ENCODE measurements around the gene BBLN.

BBLN gene

GRCh38 chr9:128167209-128167608 lies 7.1 kb downstream of the BBLN start:
- Histone ChIP-seq H3K27me3 (ENCODE audit: insufficient read depth, poor library complexity, severe bottlenecking) (no peaks in the 10 kb centered on the region), H3K27ac (replicated peaks) (no peak overlapping the region), H3K4me3 (replicated peaks; ENCODE audit: insufficient read depth, low read length) (no peak overlapping the region)
- no peak for DNase-seq (ENCODE audit: low read depth in 1 of 2, low spot score in 1 of 2)
- TF ChIP-seq REST (IDR thresholded peaks at IDR 0.05; ENCODE audit: insufficient replicate concordance, low read depth): no peak
- TF ChIP-seq GABPA (IDR thresholded peaks at IDR 0.05; ENCODE audit: low read depth): no peak

GRCh38 chr9:128168731-128169308 lies 8.8 kb downstream of the BBLN start:
- H3K27ac ChIP-seq (replicated peaks): no peak overlapping the region
- no peak overlapping the region for H3K4me3 ChIP-seq (replicated peaks; ENCODE audit: insufficient read depth, low read length)
- no peak for DNase-seq (ENCODE audit: low read depth in 1 of 2, low spot score in 1 of 2)
- no peaks in the 10 kb centered on the region for H3K27me3 ChIP-seq (ENCODE audit: insufficient read depth, poor library complexity, severe bottlenecking)
- TF ChIP-seq GABPA (IDR thresholded peaks at IDR 0.05; ENCODE audit: low read depth) (no peak), SPI1 (IDR thresholded peaks at IDR 0.05; ENCODE audit: borderline replicate concordance, low read depth) (no peak), REST (IDR thresholded peaks at IDR 0.05; ENCODE audit: insufficient replicate concordance, low read depth) (no peak), POLR2AphosphoS5 (IDR thresholded peaks at IDR 0.05; ENCODE audit: low read depth) (no peak), CTCF (IDR thresholded peaks at IDR 0.05; ENCODE audit: insufficient read depth, low read length) (no peak)

GRCh38 chr9:128169492-128169891 lies 9.4 kb downstream of the BBLN start:
- Histone ChIP-seq H3K27ac (replicated peaks) (no peak overlapping the region), H3K4me3 (replicated peaks; ENCODE audit: insufficient read depth, low read length) (no peak overlapping the region), H3K27me3 (ENCODE audit: insufficient read depth, poor library complexity, severe bottlenecking) (no peaks in the 10 kb centered on the region)
- no peak for TF ChIP-seq GABPA (IDR thresholded peaks at IDR 0.05; ENCODE audit: low read depth)
- TF ChIP-seq REST (IDR thresholded peaks at IDR 0.05; ENCODE audit: insufficient replicate concordance, low read depth): no peak
- TF ChIP-seq SPI1 (IDR thresholded peaks at IDR 0.05; ENCODE audit: borderline replicate concordance, low read depth): no peak
- no peak for TF ChIP-seq POLR2AphosphoS5 (IDR thresholded peaks at IDR 0.05; ENCODE audit: low read depth)
- TF ChIP-seq CTCF (IDR thresholded peaks at IDR 0.05; ENCODE audit: insufficient read depth, low read length): no peak
- DNase-seq (ENCODE audit: low read depth in 1 of 2, low spot score in 1 of 2): no peak
